HepG2 (cell line): ENCODE measurements around the gene LIN7A. TPM values are rescaled to one million over a fixed set of nuclear protein-coding genes. Genes with fewer than 3 reads are reported as not detected.
A peak's percentile ranks its signal among the peaks of the same experiment; 100 is the strongest.

ENCODE experiments used
- AGO1 ChIP-seq: fragments of 200-400 bp; formaldehyde crosslinking; IDR thresholded peaks from 2 replicates; pipeline ENCODE4 v1.6.1; 2017; ENCODE audit warnings: mild to moderate bottlenecking, low read depth, low read length, moderate library complexity; ENCODE audit not compliant: poor library complexity, severe bottlenecking
- CENPT ChIP-seq: sonication (generic); formaldehyde crosslinking; IDR thresholded peaks from 2 replicates; pipeline ENCODE4 v1.8.0; 2022; ENCODE audit warnings: low read depth, mild to moderate bottlenecking, moderate library complexity, missing genetic modification reagents
- CREM ChIP-seq, 2 experiments: sonication (generic) in 1 of 2; formaldehyde crosslinking in 1 of 2; IDR thresholded peaks; 2 replicates each; pipeline versions ENCODE4 v1.4.0 to v1.6.1; 2016 to 2020; ENCODE audit warnings: antibody characterized with exemption in 1 of 2, mild to moderate bottlenecking in 1 of 2, missing genetic modification reagents in 1 of 2
- DBP ChIP-seq: sonication (generic); formaldehyde crosslinking; IDR thresholded peaks from 2 replicates; pipeline ENCODE4 v1.4.0; 2020; ENCODE audit warnings: missing genetic modification reagents; ENCODE audit errors: not compliant biosample characterization
- ELF1 ChIP-seq: sonication (generic); formaldehyde crosslinking; IDR thresholded peaks from 2 replicates; pipeline ENCODE4 v1.4.0; 2020; ENCODE audit warnings: missing genetic modification reagents
- ERF ChIP-seq: IDR thresholded peaks from 2 replicates; pipeline ENCODE4 v1.6.1; 2018; ENCODE audit warnings: missing biosample characterization, missing genetic modification reagents
- HNF4A ChIP-seq: sonication (generic); formaldehyde crosslinking; IDR thresholded peaks from 2 replicates; pipeline ENCODE4 v1.4.0; 2020; ENCODE audit warnings: missing genetic modification reagents
- KAT2B ChIP-seq: fragments of 150-350 bp; IDR thresholded peaks from 2 replicates; pipeline ENCODE4 v1.6.1; 2014; ENCODE audit warnings: low read depth, low read length, borderline replicate concordance
- KAT8 ChIP-seq: IDR thresholded peaks from 2 replicates; pipeline ENCODE4 v1.6.1; 2016; ENCODE audit warnings: missing genetic modification reagents, missing compliant biosample characterization
- MAF1 ChIP-seq: sonication (generic); formaldehyde crosslinking; IDR thresholded peaks from 2 replicates; pipeline ENCODE4 v1.5.0; 2020; ENCODE audit warnings: missing genetic modification reagents, borderline replicate concordance
- MED13 ChIP-seq: sonication (generic); formaldehyde crosslinking; IDR thresholded peaks from 2 replicates; pipeline ENCODE4 v1.5.0; 2020; ENCODE audit warnings: missing genetic modification reagents
- PLSCR1 ChIP-seq: sonication (generic); formaldehyde crosslinking; IDR thresholded peaks from 2 replicates; pipeline ENCODE4 v1.5.0; 2020; ENCODE audit warnings: missing genetic modification reagents, mild to moderate bottlenecking, borderline replicate concordance
- RAD51 ChIP-seq: fragments of 450-650 bp; IDR thresholded peaks from 2 replicates; pipeline ENCODE4 v1.6.1; 2016; ENCODE audit warnings: borderline replicate concordance
- RCOR2 ChIP-seq: IDR thresholded peaks from 2 replicates; pipeline ENCODE4 v1.6.1; 2016; ENCODE audit warnings: missing biosample characterization, missing genetic modification reagents
- SRF ChIP-seq: IDR thresholded peaks from 2 replicates; pipeline ENCODE4 v1.6.1; 2011; ENCODE audit warnings: mild to moderate bottlenecking, low read depth, low read length, moderate library complexity
- TMF1 ChIP-seq: sonication (generic); formaldehyde crosslinking; IDR thresholded peaks from 2 replicates; pipeline ENCODE4 v1.8.1; 2022; ENCODE audit warnings: low read depth, missing genetic modification reagents
- ZBTB25 ChIP-seq: IDR thresholded peaks from 2 replicates; pipeline ENCODE4 v1.6.1; 2018; ENCODE audit warnings: missing genetic modification reagents
- ZFP36L2 ChIP-seq: sonication (generic); formaldehyde crosslinking; IDR thresholded peaks from 2 replicates; pipeline ENCODE4 v1.4.0; 2020; ENCODE audit warnings: missing genetic modification reagents
- ZFP62 ChIP-seq: sonication (generic); formaldehyde crosslinking; IDR thresholded peaks from 2 replicates; pipeline ENCODE4 v1.4.0; 2020; ENCODE audit warnings: missing genetic modification reagents
- ZNF280B ChIP-seq: sonication (generic); formaldehyde crosslinking; IDR thresholded peaks from 2 replicates; pipeline ENCODE4 v1.5.0; 2020; ENCODE audit warnings: missing genetic modification reagents, mild to moderate bottlenecking, borderline replicate concordance
- ZNF333 ChIP-seq: sonication (generic); formaldehyde crosslinking; IDR thresholded peaks from 2 replicates; pipeline ENCODE4 v1.4.0; 2020; ENCODE audit warnings: mild to moderate bottlenecking, missing genetic modification reagents, borderline replicate concordance
- ZNF788 ChIP-seq: sonication (generic); formaldehyde crosslinking; IDR thresholded peaks from 2 replicates; pipeline ENCODE4 v1.5.0; 2020; ENCODE audit warnings: mild to moderate bottlenecking, missing genetic modification reagents, borderline replicate concordance
- polyA plus RNA-seq, 8 experiments: library from polyadenylated mRNA; depleted of rRNA in 3 of 8; stranded (reverse) in 7 of 8; unstranded in 1 of 8; fragments of >200 nt; fragmentation: Illumina TruSeq in 4 of 8; extraction: Trizol in 4 of 8; gene quantifications; 2 replicates each; pipeline versions ENCODE4 v1.2.1 to v1.2.3, GENCODE V29; 2011 to 2016; ENCODE audit warnings: low read depth in 4 of 8, missing spikeins in 1 of 8, mixed read lengths in 1 of 8; ENCODE audit not compliant: insufficient read depth in 1 of 8
- total RNA-seq, 5 experiments: library from RNA; depleted of rRNA; stranded (reverse); fragments of >200 nt; fragmentation: Illumina TruSeq; extraction: Trizol; gene quantifications; 2 replicates each; pipeline ENCODE4 v1.2.3, GENCODE V29; 2016; ENCODE audit warnings: low read depth in 1 of 5
- TF ChIP-seq, protein P1 (sequence below): sonication (generic); formaldehyde crosslinking; IDR thresholded peaks from 2 replicates; pipeline ENCODE4 v1.5.0; 2020; ENCODE audit warnings: mild to moderate bottlenecking, missing genetic modification reagents

The LIN7A gene
- total and polyA plus RNA-seq, 2 of the 13 experiments (the other 11 are each of a cell fraction or from before 2014, with no cell fraction given): 18.5 to 19.2 TPM

DNA sequence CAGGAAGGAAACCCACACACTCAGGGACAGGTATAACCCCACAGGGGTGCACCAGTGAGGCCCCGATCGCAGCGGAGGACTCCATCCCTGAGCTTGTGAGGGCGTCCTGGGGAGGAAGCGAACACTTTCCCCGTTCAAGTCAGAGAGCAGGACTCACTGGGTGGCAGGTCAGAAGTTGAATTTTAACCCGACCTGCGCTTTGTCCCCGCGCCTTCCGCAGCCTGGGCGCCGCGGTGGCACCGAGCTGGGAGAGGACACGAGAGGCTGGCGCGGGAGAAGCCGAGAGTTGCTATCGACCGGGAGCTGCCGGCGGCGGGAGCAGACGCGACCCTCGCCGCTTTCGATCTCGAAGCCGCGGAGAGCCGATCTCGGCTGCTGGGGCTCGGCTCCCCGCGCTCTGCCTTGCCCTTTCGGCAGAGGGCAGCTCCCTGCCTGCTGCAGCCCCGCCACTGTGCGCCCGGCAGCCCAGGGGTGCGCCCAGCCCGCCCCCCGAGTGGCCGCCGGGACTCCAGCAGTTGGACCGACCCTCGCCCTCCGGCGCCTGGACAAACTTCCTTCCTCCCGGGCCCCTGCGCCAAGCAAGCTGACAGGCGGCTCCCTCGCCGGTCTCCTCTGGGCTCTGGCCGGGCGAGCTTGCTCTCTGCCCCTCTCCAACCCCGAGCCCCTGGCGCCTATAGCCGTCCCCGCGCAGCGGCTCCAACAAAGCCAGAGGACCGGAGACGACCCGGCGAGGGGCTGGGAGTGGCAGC is 918 bp downstream of the LIN7A start (continued):
- TF ChIP-seq CENPT (CRISPR knock-in tag) (no peak), ZFP36L2 (CRISPR knock-in tag) (no peak), AGO1 (peak; percentile 42), RCOR2 (CRISPR knock-in tag) (peak; percentile 35; the same call in 1 of the 2 replicates), ELF1 (peak; percentile 57), DBP (CRISPR knock-in tag) (peak; percentile 40), MED13 (peak; percentile 76; the same call in 1 of the 2 replicates), KAT2B (0 out of 2 replicates have a peak, but pooled peaks have one; percentile 4), SRF (no peak), PLSCR1 (CRISPR knock-in tag) (no peak), ERF (CRISPR knock-in tag) (no peak; the same call in 1 of the 2 replicates), ZNF333 (CRISPR knock-in tag) (peak; percentile 62; the same call in 1 of the 2 replicates), TMF1 (CRISPR knock-in tag) (no peak), RAD51 (no peak), CREM (IDR thresholded peaks at IDR 0.05) (no peak), CREM (CRISPR knock-in tag; IDR thresholded peaks at IDR 0.05) (no peak), ZNF788 (CRISPR knock-in tag) (peak; percentile 29; the same call in 1 of the 2 replicates), ZFP62 (CRISPR knock-in tag) (no peak), ZBTB25 (0 out of 2 replicates have a peak, but pooled peaks have one; percentile 19), MAF1 (CRISPR knock-in tag) (no peak), ZNF280B (CRISPR knock-in tag) (peak; percentile 27; the same call in 1 of the 2 replicates), KAT8 (CRISPR knock-in tag) (peak; percentile 56), HNF4A (CRISPR knock-in tag) (peak; percentile 64)
- TF ChIP-seq, protein P1, sequence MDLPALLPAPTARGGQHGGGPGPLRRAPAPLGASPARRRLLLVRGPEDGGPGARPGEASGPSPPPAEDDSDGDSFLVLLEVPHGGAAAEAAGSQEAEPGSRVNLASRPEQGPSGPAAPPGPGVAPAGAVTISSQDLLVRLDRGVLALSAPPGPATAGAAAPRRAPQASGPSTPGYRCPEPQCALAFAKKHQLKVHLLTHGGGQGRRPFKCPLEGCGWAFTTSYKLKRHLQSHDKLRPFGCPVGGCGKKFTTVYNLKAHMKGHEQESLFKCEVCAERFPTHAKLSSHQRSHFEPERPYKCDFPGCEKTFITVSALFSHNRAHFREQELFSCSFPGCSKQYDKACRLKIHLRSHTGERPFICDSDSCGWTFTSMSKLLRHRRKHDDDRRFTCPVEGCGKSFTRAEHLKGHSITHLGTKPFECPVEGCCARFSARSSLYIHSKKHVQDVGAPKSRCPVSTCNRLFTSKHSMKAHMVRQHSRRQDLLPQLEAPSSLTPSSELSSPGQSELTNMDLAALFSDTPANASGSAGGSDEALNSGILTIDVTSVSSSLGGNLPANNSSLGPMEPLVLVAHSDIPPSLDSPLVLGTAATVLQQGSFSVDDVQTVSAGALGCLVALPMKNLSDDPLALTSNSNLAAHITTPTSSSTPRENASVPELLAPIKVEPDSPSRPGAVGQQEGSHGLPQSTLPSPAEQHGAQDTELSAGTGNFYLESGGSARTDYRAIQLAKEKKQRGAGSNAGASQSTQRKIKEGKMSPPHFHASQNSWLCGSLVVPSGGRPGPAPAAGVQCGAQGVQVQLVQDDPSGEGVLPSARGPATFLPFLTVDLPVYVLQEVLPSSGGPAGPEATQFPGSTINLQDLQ (CRISPR knock-in tag): no peak
